ENCODE data around the gene CLEC2L. TPM values are rescaled to one million over a fixed set of nuclear protein-coding genes. Genes with fewer than 3 reads are reported as not detected.

Gene CLEC2L
- total RNA-seq, 1 donor from 2014 or later, result not detected

DNA sequence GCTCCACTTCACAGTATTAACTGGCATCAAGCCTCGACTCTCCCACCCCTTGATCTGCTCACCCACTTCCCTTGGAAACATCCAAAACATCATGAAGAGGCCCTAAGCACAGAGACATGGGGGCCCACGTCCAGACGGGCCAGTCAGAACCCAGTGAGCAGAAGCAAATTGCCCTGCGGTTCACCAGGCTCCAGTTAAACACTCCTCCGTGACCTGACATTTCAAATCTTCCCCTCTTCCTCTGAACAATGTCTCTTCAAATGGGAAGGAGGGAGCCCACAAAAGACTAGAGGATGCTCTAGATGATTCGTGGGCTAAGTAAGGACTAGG is 44.8 kb downstream of the CLEC2L start:
- H3K27me3 ChIP-seq (ENCODE audit: control insufficient read depth, insufficient read depth, low read length), result no peaks in the 10 kb centered on the region
- TF ChIP-seq, protein P1, sequence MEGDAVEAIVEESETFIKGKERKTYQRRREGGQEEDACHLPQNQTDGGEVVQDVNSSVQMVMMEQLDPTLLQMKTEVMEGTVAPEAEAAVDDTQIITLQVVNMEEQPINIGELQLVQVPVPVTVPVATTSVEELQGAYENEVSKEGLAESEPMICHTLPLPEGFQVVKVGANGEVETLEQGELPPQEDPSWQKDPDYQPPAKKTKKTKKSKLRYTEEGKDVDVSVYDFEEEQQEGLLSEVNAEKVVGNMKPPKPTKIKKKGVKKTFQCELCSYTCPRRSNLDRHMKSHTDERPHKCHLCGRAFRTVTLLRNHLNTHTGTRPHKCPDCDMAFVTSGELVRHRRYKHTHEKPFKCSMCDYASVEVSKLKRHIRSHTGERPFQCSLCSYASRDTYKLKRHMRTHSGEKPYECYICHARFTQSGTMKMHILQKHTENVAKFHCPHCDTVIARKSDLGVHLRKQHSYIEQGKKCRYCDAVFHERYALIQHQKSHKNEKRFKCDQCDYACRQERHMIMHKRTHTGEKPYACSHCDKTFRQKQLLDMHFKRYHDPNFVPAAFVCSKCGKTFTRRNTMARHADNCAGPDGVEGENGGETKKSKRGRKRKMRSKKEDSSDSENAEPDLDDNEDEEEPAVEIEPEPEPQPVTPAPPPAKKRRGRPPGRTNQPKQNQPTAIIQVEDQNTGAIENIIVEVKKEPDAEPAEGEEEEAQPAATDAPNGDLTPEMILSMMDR (IDR thresholded peaks at IDR 0.05; ENCODE audit: insufficient read depth, low read length, severe bottlenecking), result no peak
- FAIRE-seq (no peak), DNase-seq (ENCODE audit: low read depth) (no peak)
- peaks cover 11% of the 10 kb centered on the region for H3K36me3 ChIP-seq (ENCODE audit: control insufficient read depth, insufficient read depth, low read length)
- H3K4me3 ChIP-seq (ENCODE audit: low read depth, low read length), result no peak overlapping the region

DNA sequence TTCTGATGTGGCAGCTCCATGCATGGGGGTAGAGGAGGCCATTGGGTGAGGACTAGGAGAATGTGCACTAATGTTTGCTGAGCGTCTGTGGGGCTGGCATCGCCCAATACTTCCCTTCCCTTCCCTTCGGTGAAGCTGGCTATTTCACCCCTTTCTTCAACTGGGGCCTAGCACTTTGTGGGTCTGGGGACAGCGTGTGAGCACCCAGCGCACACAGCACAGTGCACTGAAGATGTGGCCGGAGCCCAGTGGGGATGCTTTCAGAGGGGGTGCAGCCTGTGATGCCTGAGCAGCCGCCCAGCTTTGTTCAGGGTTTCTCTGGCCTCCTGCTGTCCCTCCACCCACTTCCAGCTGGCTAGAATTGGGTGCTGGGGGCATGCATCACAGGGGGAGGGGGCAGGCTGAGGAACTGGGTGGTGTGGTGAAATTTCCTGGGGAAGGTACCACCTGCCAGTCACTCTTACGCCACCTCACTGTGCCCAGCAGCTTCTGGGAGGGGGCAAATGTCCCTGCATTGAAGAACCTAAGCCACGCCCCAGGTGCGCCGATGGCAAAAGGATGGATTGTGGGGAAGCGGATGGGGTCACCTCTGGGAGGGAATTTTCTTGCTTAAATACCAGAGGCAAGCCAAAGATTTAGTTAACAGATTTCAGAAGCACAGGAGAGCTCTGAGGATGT is 45.5 kb downstream of the CLEC2L start:
- FAIRE-seq, result peak; percentile 50
- TF ChIP-seq, protein P1 (IDR thresholded peaks at IDR 0.05; ENCODE audit: insufficient read depth, low read length, severe bottlenecking), result no peak
- no peak overlapping the region for H3K4me3 ChIP-seq (ENCODE audit: low read depth, low read length)
- DNase-seq (ENCODE audit: low read depth), result no peak
- no peaks in the 10 kb centered on the region for H3K27me3 ChIP-seq (ENCODE audit: control insufficient read depth, insufficient read depth, low read length)
- H3K36me3 ChIP-seq (ENCODE audit: control insufficient read depth, insufficient read depth, low read length), result peaks cover 10% of the 10 kb centered on the region

DNA sequence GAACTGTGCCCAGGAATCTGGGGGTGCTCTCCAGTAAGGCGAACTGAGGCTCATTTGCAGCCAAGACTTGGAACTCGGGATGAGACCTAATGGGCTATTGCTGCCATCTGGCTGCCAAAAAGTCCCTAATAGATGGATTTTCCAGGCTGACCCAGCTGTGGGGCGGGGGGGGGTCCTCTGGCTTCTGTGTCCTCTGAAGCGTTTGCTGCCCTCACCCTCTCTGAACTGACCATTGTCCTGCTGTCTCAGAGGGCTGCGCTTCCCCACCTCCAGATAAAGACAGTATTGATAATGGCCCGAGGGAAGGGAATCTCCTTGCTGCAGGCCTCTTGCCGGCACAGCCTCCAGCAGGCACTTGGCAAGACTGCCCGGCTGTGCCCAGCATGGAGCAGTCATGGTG is 46.6 kb downstream of the CLEC2L start:
- H3K27me3 ChIP-seq (ENCODE audit: control insufficient read depth, insufficient read depth, low read length), result no peaks in the 10 kb centered on the region
- H3K4me3 ChIP-seq (ENCODE audit: low read depth, low read length), result no peak overlapping the region
- DNase-seq (ENCODE audit: low read depth) (no peak), FAIRE-seq (no peak)
- peaks cover 18% of the 10 kb centered on the region for H3K36me3 ChIP-seq (ENCODE audit: control insufficient read depth, insufficient read depth, low read length)
- TF ChIP-seq, protein P1 (IDR thresholded peaks at IDR 0.05; ENCODE audit: insufficient read depth, low read length, severe bottlenecking), result no peak

DNA sequence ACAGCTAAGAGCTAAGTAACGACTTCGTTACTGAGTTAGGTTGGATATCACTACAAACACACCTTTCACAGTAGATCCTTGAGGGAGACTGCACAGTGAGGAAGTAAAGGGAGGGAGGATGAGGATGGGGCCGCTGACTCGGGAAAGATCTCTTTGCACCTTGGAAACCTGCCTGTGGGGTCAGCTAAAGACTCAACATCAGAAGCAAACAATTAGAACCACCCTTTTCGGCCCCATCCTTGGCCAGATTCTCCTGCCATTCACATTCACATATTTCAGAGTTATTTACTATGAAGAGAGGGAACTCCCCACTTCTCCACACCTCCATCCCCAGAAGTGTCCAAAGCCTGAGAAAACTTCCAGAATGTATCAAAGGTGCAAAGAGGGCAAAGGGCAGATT is 47.1 kb downstream of the CLEC2L start:
- no peak overlapping the region for H3K4me3 ChIP-seq (ENCODE audit: low read depth, low read length)
- TF ChIP-seq, protein P1 (IDR thresholded peaks at IDR 0.05; ENCODE audit: insufficient read depth, low read length, severe bottlenecking), result no peak
- FAIRE-seq (no peak), DNase-seq (ENCODE audit: low read depth) (no peak)
- no peaks in the 10 kb centered on the region for H3K27me3 ChIP-seq (ENCODE audit: control insufficient read depth, insufficient read depth, low read length)
- peaks cover 19% of the 10 kb centered on the region for H3K36me3 ChIP-seq (ENCODE audit: control insufficient read depth, insufficient read depth, low read length)

DNA sequence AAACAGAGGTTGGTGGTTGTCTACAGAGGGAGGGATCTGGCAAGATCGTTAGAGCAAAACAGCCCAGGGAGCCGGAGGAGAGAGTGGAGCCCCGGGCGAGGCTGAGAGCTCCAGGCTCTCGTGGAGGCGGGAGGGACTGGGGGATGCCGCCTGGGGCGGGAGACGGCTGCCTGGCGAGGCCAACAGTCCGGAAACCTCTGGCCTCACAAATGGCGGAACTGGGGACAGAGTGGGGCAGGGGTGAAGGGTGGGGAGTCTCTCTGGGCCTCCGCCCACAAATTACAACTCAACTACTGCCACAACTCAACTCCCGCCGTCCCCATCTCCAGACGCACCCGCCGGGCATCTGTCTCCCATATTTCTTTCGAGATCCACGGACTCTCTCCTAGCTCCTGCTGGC is 47.7 kb downstream of the CLEC2L start:
- TF ChIP-seq, protein P1 (IDR thresholded peaks at IDR 0.05; ENCODE audit: insufficient read depth, low read length, severe bottlenecking), result no peak
- Histone ChIP-seq H3K27me3 (ENCODE audit: control insufficient read depth, insufficient read depth, low read length) (no peaks in the 10 kb centered on the region), H3K36me3 (ENCODE audit: control insufficient read depth, insufficient read depth, low read length) (peaks cover 21% of the 10 kb centered on the region), H3K4me3 (ENCODE audit: low read depth, low read length) (no peak overlapping the region)
- DNase-seq (ENCODE audit: low read depth), result no peak
- no peak for FAIRE-seq

DNA sequence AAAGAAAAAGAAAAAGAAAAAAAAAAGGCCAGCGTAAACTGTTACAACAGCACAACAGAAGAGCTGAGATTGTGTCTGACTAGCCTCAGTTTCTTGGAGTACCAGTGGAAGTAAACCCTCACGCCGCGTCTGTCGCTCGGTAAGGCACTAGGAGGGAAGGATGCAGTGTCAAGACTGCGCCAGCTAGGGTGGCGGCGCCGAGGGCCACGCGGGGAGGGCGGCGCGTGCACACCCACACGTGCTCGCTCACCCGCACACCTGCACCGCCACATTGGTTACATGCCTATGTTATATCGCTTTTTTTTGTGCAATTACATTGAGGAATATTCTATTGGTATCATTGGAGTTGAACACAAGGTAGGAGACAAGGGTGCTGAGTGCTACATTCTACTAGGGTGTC is 48.2 kb downstream of the CLEC2L start:
- FAIRE-seq (no peak), DNase-seq (ENCODE audit: low read depth) (no peak)
- no peak overlapping the region for H3K4me3 ChIP-seq (ENCODE audit: low read depth, low read length)
- peaks cover 24% of the 10 kb centered on the region for H3K36me3 ChIP-seq (ENCODE audit: control insufficient read depth, insufficient read depth, low read length)
- no peaks in the 10 kb centered on the region for H3K27me3 ChIP-seq (ENCODE audit: control insufficient read depth, insufficient read depth, low read length)
- TF ChIP-seq, protein P1 (IDR thresholded peaks at IDR 0.05; ENCODE audit: insufficient read depth, low read length, severe bottlenecking), result no peak

Measured in bronchial epithelial cell (primary cell).